Smooth muscle cell of the umbilical artery (primary cell): ENCODE measurements around the gene EXOSC5. TPM values are rescaled to one million over a fixed set of nuclear protein-coding genes. Genes with fewer than 3 reads are reported as not detected.

Experiments used
- total RNA-seq: library from RNA; depleted of rRNA; stranded (reverse); fragments of >200 nt; gene quantifications from 2 replicates; pipeline ENCODE4 v1.2.3, GENCODE V29; 2014

Gene EXOSC5
- 7.1 and 8.6 TPM in 2 replicates for total RNA-seq

GRCh38 chr19:41397086-41398049, at the start of gene EXOSC5, which contains the start of gene BCKDHA:
EXOSC5 (minus strand) TSS chr19:41397359; CDS start chr19:41397328, 31 bp downstream.
BCKDHA (plus strand) TSS chr19:41397818; CDS start chr19:41397828, 10 bp downstream.

GRCh38 chr19:41442473-41443355, 45.6 kb upstream of the EXOSC5 start, which contains the start of gene ERICH4:
ERICH4 (plus strand) TSS chr19:41443156; CDS start chr19:41443170, 14 bp downstream.

GRCh38 chr19:41439441-41440222, 42.5 kb upstream of the EXOSC5 start, which contains the start of gene DMAC2:
DMAC2 (minus strand) TSS chr19:41439912; CDS start chr19:41439899, 13 bp downstream.

GRCh38 chr19:41426952-41427646, 29.9 kb upstream of the EXOSC5 start, which contains the start of gene B3GNT8:
B3GNT8 (minus strand) TSS chr19:41427374; CDS start chr19:41426778, 596 bp downstream.

GRCh38 chr19:41376241-41376997, 20.7 kb downstream of the EXOSC5 start, which contains the start of gene TMEM91:
TMEM91 (plus strand) TSS chr19:41376533; CDS start chr19:41378310, 1,777 bp downstream.

GRCh38 chr19:41363753-41364523, 33.2 kb downstream of the EXOSC5 start, which contains the start of gene B9D2:
B9D2 (minus strand) TSS chr19:41364149; CDS start chr19:41363519, 630 bp downstream.

GRCh38 chr19:41353466-41354342, 43.5 kb downstream of the EXOSC5 start, which contains the start of gene TGFB1:
TGFB1 (minus strand) TSS chr19:41353922; CDS start chr19:41353044, 878 bp downstream.

Other genes starting within 250 kb of the EXOSC5 start
- gene CYP2S1, start 204.1 kb downstream of the EXOSC5 start, total RNA-seq = 0.89 and 2.1 TPM in 2 replicates
- gene AXL, start 178.1 kb downstream of the EXOSC5 start, total RNA-seq = 118 and 345 TPM in 2 replicates
- 60.6 and 119 TPM in 2 replicates for gene HNRNPUL1, start 133.0 kb downstream of the EXOSC5 start, total RNA-seq
- gene CCDC97, start 87.2 kb downstream of the EXOSC5 start, total RNA-seq = 8.3 and 9.1 TPM in 2 replicates
- 24.1 and 38.9 TPM in 2 replicates for gene TGFB1, start 43.4 kb downstream of the EXOSC5 start, total RNA-seq
- gene B9D2, start 33.2 kb downstream of the EXOSC5 start, total RNA-seq = 2.6 and 3.9 TPM in 2 replicates
- gene TMEM91, start 20.8 kb downstream of the EXOSC5 start, total RNA-seq = 5.0 and 9.8 TPM in 2 replicates
- gene BCKDHA, start 459 bp upstream of the EXOSC5 start, total RNA-seq = 25.5 and 27.9 TPM in 2 replicates
- 0.30 and 0.88 TPM in 2 replicates for gene B3GNT8, start 30.0 kb upstream of the EXOSC5 start, total RNA-seq
- 31.8 and 35.2 TPM in 2 replicates for gene DMAC2, start 42.6 kb upstream of the EXOSC5 start, total RNA-seq
- not detected in 2 replicates for gene ERICH4, start 45.8 kb upstream of the EXOSC5 start, total RNA-seq
- not detected in 2 replicates for gene CEACAM21, start 178.8 kb upstream of the EXOSC5 start, total RNA-seq
- not detected in 2 replicates for gene CEACAM4, start 229.7 kb upstream of the EXOSC5 start, total RNA-seq